ENCODE results near the gene AKR1B15.

DNA sequence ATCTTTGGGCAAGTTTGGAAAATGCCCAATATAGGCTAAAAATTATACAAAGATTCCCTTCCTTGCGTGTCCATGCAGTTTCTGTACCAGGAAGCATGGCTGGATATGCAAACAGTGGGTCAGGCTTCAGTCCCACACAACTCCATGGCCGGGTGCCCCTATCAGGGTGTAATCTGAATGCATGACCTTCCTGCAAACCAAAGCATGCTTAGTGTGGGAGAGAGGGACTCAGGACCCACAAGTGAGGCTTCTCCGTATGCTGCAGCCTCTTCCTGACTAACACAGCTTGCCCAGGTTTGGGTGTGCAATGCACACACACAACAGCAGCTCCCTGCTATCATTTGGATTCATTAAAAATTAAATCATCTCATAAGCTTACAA lies 13.0 kb upstream of the AKR1B15 start:
- TF ChIP-seq, protein P1, sequence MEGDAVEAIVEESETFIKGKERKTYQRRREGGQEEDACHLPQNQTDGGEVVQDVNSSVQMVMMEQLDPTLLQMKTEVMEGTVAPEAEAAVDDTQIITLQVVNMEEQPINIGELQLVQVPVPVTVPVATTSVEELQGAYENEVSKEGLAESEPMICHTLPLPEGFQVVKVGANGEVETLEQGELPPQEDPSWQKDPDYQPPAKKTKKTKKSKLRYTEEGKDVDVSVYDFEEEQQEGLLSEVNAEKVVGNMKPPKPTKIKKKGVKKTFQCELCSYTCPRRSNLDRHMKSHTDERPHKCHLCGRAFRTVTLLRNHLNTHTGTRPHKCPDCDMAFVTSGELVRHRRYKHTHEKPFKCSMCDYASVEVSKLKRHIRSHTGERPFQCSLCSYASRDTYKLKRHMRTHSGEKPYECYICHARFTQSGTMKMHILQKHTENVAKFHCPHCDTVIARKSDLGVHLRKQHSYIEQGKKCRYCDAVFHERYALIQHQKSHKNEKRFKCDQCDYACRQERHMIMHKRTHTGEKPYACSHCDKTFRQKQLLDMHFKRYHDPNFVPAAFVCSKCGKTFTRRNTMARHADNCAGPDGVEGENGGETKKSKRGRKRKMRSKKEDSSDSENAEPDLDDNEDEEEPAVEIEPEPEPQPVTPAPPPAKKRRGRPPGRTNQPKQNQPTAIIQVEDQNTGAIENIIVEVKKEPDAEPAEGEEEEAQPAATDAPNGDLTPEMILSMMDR (conservative IDR thresholded peaks at IDR 0.05; ENCODE audit: low read depth, low read length): no peak
- no peak for TF ChIP-seq POLR2A (IDR thresholded peaks at IDR 0.05; ENCODE audit: low read depth, low read length)
- TF ChIP-seq SMC3 (IDR thresholded peaks at IDR 0.05; ENCODE audit: low read depth, low read length): no peak
- TF ChIP-seq FOS (IDR thresholded peaks at IDR 0.05; ENCODE audit: low read depth, low read length): no peak
- TF ChIP-seq MAFK (IDR thresholded peaks at IDR 0.05; ENCODE audit: low read depth, low read length): no peak
- TF ChIP-seq RFX5 (IDR thresholded peaks at IDR 0.05; ENCODE audit: low read depth, low read length): no peak
- TF ChIP-seq ELK1 (IDR thresholded peaks at IDR 0.05; ENCODE audit: borderline replicate concordance, low read depth, low read length): no peak
- TF ChIP-seq RAD21 (IDR thresholded peaks at IDR 0.05; ENCODE audit: low read length): no peak
- no peak for TF ChIP-seq CEBPB (IDR thresholded peaks at IDR 0.05; ENCODE audit: low read depth, low read length)
- no peak for TF ChIP-seq USF2 (IDR thresholded peaks at IDR 0.05; ENCODE audit: low read depth, low read length)
